ENCODE results near the gene MSL1.

- TF ChIP-seq CTCF (conservative IDR thresholded peaks at IDR 0.05) (no peak), ZFX (IDR thresholded peaks at IDR 0.05) (no peak)
Measured at GRCh38 chr17:40174514-40174913, 52.7 kb downstream of the MSL1 start.
